B cell (primary cell): Measurements from ENCODE around the gene SHD.
"Not testable (repeated sequence)": the region's sequence is repeated elsewhere in the genome, so short reads cannot be mapped to it uniquely, and the experiment has no call there.

Source experiments
- CTCF ChIP-seq: fragments of 200-600 bp; IDR thresholded peaks from one replicate; pipeline ENCODE4 v1.8.0; 2022; ENCODE audit warnings: antibody characterized with exemption, mild to moderate bottlenecking
- EZH2 ChIP-seq: IDR thresholded peaks from 2 replicates; pipeline ENCODE4 v1.6.1; 2012; ENCODE audit warnings: borderline replicate concordance, low read depth, mild to moderate bottlenecking, moderate library complexity, low read length; ENCODE audit not compliant: insufficient read depth, poor library complexity, severe bottlenecking

GRCh38 chr19:4286141-4286540, 7.1 kb downstream of the SHD start:
- TF ChIP-seq CTCF, EZH2: not testable (repeated sequence)
